HFF-Myc (cell line): ENCODE measurements around the gene CD2.

Source experiments
- DNase-seq: peaks from one replicate; pipeline ENCODE4 v3.0.0-alpha.2; 2011; ENCODE audit warnings: low read depth; ENCODE audit errors: extremely low read depth
- H3K4me3 ChIP-seq: replicated peaks from 2 replicates; pipeline ENCODE4 v1.5.1; 2011; ENCODE audit warnings: low read depth, mild to moderate bottlenecking, control low read depth, low read length
- TF ChIP-seq, protein P1 (sequence below): IDR thresholded peaks from 2 replicates; pipeline ENCODE4 v1.5.1; 2012; ENCODE audit warnings: mild to moderate bottlenecking, low read depth, low read length, control low read depth; ENCODE audit errors: missing control alignments

The CD2 gene

DNA sequence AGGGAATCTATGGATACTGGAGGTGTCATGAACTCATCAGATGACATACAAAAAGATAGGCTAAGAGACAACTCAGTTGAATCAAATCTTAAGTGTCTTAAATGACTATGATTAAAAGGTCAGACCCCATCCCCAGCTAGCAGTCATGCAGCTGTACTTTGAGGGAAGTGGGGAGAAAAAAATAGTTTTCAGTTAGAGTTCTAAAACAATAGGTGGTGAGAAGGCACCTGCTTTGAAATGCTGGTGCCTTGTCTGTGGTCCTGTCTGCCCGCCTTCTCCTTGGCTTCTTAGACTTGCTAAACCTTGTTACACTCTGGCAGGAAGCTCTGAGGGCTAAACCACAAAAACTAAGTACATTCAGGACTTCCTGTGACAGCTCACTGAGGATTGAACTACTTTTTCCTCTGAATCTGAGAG, 15.3 kb downstream of the CD2 start:
- no peak for DNase-seq
- no peak overlapping the region for H3K4me3 ChIP-seq
- TF ChIP-seq, protein P1, sequence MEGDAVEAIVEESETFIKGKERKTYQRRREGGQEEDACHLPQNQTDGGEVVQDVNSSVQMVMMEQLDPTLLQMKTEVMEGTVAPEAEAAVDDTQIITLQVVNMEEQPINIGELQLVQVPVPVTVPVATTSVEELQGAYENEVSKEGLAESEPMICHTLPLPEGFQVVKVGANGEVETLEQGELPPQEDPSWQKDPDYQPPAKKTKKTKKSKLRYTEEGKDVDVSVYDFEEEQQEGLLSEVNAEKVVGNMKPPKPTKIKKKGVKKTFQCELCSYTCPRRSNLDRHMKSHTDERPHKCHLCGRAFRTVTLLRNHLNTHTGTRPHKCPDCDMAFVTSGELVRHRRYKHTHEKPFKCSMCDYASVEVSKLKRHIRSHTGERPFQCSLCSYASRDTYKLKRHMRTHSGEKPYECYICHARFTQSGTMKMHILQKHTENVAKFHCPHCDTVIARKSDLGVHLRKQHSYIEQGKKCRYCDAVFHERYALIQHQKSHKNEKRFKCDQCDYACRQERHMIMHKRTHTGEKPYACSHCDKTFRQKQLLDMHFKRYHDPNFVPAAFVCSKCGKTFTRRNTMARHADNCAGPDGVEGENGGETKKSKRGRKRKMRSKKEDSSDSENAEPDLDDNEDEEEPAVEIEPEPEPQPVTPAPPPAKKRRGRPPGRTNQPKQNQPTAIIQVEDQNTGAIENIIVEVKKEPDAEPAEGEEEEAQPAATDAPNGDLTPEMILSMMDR: no peak

DNA sequence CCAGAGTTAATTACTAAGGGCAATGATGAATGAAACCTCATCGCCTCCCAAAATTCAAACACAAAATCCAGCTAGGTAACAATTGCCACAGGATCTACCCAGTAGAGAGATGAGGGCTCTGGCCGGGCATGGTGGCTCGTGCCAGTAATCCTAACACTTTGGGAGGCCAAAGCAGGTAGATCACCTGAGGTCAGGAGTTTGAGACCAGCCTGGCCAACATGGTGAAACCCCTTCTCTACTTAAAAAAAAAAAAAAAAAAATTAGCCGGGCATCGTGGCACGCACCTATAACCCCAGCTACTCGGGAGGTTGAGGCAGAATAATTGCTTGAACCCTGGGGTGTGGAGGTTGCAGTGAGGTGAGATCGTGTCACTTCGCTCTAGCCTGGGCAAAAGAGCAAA, 15.8 kb downstream of the CD2 start:
- TF ChIP-seq, protein P1: no peak
- no peak for DNase-seq
- H3K4me3 ChIP-seq: no peak overlapping the region

DNA sequence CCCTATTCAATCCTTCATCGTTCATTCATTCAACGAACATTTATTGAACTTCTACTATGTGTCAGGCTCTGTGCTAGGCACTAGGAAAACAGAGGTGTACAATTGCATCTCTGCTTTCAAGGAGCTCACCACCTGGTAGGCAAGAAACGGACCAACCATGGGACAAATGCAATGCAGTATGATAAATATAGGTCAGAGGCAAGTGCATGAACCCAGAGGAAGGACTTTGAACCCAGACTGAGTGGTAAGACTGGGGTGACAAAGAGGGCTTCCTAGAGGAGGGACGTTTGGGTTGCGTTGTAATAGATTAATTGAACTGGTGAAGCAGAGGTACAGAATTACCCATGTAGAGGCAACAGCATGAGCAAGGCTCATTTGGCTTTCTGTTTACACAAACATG, 16.4 kb downstream of the CD2 start:
- DNase-seq: no peak
- TF ChIP-seq, protein P1: no peak
- H3K4me3 ChIP-seq: no peak overlapping the region

DNA sequence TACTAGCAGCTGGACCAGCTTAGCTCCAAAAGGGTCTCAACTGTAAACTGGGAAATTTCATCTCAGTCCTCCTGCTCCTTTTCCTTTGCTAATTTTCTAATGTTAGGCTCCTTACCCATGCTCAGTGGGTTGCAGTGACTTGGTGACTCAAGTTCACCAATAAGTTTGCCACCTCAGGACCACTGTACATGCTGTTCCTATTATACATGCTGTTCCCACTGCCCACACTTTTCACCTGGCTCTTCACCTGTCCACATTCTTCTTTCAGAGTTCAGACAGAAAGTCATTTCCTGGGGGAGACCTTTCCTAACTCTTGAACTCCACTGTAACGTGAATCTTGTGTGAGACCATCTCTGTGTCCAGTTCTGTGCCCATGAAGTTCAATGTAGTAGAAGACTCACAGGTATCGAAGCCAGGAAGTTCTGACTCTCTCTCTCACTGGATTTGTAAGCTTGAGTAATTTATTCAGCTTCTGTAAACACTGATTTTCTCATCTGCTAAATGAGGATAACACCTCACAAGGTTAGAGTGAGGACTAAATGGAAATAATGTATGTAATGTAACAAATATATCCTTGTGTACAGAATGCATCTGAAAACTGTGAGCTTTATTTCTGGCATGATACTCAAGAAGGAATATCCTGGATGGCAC, 17.9 kb downstream of the CD2 start:
- TF ChIP-seq, protein P1: no peak
- H3K4me3 ChIP-seq: no peak overlapping the region
- no peak for DNase-seq

DNA sequence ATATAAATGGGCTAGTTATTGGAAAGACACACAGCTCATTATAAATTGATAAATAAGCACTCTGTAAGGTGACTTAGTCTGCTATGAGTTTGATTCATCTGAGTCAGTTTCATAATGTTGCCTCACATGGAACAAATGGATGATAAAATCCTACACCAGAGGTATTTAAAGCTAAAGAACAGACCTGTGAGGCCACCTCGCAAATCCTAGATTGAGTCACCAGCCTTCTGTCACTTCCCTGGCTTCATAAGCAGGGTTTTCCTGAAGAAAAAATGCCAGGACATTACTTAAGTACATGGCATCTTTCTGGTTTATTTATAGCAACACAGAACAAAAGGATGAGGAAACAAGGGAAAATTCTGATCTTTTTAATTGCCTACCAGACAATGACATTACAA, 18.4 kb downstream of the CD2 start:
- DNase-seq: no peak
- TF ChIP-seq, protein P1: no peak

DNA sequence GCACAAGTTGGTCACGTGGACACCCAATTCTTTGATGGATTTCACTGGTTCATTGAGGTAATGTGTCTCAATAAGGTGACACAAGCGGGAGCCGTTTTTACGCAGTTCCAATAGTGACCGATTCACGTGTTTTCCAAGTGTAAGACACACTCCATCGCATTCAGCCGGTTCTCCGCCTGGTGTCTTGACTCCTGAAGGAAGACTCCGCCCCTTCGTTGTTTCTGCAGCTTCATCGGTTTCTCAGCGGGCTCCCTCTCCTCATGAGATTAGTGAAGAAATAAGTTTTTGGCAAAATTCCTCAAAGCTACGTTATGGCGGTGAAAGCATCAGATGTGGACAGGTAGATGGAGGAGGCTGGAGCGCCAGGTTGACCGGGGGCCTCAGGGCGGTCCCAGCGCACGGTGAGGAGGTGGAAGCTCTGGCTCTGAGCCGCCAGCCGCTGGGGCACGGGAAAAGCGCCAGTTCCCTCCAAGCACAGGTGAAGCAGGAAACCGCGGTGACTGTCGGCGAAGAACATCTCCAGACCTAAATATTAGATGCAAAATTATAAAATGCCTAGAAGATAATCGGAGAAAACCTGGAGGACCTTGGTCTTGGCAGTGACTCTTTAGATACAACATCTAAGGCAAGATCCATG, 21.0 kb downstream of the CD2 start:
- no peak for DNase-seq
- TF ChIP-seq, protein P1: no peak
- H3K4me3 ChIP-seq: no peak overlapping the region

More for the DNA sequence above, 18.4 kb downstream of the CD2 start:
- no peak overlapping the region for H3K4me3 ChIP-seq
